GM12865 (cell line): Measurements from ENCODE around the gene SNX24.
A peak's percentile ranks its signal among the peaks of the same experiment; 100 is the strongest.
"Not testable (repeated sequence)": the region's sequence is repeated elsewhere in the genome, so short reads cannot be mapped to it uniquely, and the experiment has no call there.

Experiments used
- DNase-seq: peaks from one replicate; pipeline ENCODE4 v3.0.0; 2010; ENCODE audit warnings: low read depth
- H3K4me3 ChIP-seq: 2 replicates; pipeline ENCODE4 v1.5.1; 2011; ENCODE audit warnings: mild to moderate bottlenecking, low read depth, low read length, control low read depth
- CTCF ChIP-seq: IDR thresholded peaks from 2 replicates; pipeline ENCODE4 v1.5.1; 2011; ENCODE audit warnings: low read length, control low read depth, low read depth, inconsistent platforms; ENCODE audit not compliant: insufficient read depth; ENCODE audit errors: missing control alignments

Gene SNX24

GRCh38 chr5:122908662-122909061 is 63.2 kb downstream of the SNX24 start:
- TF ChIP-seq CTCF, result no peak
- no peak overlapping the region for H3K4me3 ChIP-seq
- no peak for DNase-seq

- H3K4me3 ChIP-seq, result no peak overlapping the region
- no peak for DNase-seq
- TF ChIP-seq CTCF, result no peak
Observed at GRCh38 chr5:122909470-122910100, 64.2 kb downstream of the SNX24 start.

DNA sequence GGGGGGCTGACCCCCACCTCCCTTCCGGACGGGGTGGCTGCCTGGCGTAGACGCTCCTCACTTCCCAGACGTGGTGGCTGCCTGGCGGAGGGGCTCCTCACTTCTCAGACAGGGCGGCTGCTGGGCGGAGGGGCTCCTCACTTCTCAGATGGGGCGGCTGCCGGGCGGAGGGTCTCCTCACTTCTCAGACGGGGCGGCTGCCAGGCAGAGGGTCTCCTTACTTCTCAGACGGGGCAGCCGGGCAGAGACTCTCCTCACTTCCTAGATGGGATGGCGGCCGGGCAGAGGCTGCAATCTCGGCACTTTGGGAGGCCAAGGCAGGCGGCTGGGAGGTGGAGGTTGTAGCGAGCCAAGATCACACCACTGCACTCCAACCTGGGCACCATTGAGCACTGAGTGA is 68.0 kb downstream of the SNX24 start:
- H3K4me3 ChIP-seq, DNase-seq: not testable (repeated sequence)

DNA sequence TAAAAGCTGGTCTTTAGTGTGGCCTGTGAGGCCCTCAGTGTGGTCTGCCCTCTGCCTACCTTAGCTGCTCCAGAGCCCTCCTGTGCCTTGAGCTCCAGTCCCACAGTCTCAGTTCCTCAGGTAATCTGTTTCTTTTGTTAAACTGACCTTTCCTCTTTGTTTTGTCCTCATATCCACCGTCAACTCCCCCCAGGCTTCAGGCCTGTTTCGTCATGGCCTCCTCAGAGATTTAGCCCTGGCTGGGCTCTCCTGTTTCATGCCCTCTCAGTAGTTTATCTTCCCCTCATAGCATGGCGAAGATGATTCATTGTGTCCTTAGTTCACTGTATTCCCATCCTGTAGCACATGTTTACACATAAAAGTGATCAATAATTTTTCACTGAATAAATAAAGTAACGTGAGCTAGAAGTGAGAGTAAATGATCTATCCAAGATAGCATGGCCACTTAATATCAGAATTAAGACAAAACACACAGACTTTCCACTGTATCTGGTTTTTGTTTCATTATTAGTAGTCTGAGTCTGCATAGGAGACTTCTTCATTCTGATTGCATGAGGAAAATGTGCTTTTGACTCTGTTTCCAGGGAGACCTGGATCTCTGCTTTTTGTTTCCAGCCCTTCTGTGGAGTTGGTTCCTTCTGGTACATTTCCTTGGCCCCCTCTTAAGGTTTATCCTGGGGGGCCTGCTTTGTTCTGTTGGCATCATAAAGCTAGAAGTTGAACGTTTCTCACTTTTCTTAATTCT is 70.5 kb downstream of the SNX24 start:
- peak; percentile 24 for DNase-seq
- TF ChIP-seq CTCF, result no peak
- H3K4me3 ChIP-seq, result no peak overlapping the region

DNA sequence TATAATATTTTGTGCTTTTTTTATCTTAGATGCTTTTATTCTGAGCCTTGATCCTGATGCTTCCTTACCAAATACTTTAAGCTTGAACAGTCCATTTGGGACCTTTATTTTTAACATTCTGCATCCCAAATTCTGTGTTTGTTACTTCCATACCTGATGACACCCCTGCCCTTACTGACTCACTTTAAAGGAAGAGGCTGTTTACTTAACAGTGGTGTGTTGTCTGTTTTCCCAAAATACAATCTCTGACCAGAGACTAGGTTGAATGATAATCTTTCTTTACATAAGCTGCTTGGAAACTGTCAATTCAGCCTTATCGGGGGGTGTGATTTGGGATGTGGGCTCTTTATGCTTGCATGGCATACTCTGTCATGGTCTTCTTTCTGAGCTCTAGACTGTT is 71.1 kb downstream of the SNX24 start:
- no peak for TF ChIP-seq CTCF
- H3K4me3 ChIP-seq, result no peak overlapping the region
- no peak for DNase-seq

DNA sequence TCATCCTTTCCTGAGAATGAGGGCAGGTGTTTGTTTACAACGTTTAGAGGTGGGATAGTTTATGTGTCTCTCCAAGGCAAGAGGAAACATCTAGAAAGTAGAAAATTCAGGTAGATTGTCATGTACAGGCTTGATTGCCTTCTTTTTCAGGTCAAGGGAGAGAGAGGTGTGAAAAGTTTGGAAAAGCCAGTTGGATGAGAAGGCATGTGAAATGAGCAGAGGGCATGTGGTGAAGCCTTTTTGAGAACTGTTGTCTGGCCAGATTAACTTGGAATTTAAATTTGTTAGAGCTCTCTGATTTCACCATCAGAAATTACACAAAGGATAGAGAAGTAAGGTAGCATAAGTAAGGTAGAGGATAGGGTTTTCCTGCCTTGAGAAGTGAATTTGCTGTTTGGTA is 74.6 kb downstream of the SNX24 start:
- no peak overlapping the region for H3K4me3 ChIP-seq
- DNase-seq, result no peak
- no peak for TF ChIP-seq CTCF

DNA sequence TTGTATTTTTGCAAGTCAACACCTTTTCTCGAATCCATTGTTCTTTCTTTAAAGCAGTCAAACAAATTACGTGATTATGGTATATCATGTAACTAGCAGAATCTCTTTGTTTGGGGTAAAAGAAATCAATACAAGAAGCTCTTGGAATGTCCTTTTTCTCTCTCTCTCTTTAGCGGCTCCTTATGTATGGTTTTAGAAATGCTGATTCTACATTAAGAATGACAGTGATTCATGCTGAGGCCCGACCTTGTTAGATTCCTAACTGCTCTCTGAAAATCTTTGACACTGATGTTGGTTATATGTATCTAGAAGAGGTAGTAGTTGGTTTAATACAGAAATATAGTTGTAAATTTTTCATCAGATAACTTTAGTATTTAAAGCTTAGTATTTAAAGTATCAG is 76.4 kb downstream of the SNX24 start:
- DNase-seq, result no peak
- H3K4me3 ChIP-seq, result no peak overlapping the region

More for the DNA sequence above, 76.4 kb downstream of the SNX24 start:
- no peak for TF ChIP-seq CTCF
